Kidney epithelial cell (primary cell): Measurements from ENCODE around the gene GATD1. TPM values are rescaled to one million over a fixed set of nuclear protein-coding genes. Genes with fewer than 3 reads are reported as not detected.

Source experiments
- DNase-seq: peaks from one replicate; pipeline ENCODE4 v3.0.0-alpha.2; 2010; ENCODE audit warnings: low read depth
- H3K27me3 ChIP-seq: 2 replicates; pipeline ENCODE4 v1.6.0; 2011; ENCODE audit warnings: low read length; ENCODE audit not compliant: control insufficient read depth, insufficient read depth
- H3K36me3 ChIP-seq: 2 replicates; pipeline ENCODE4 v1.5.1; 2011; ENCODE audit warnings: low read length; ENCODE audit not compliant: control insufficient read depth, insufficient read depth
- H3K4me3 ChIP-seq: 2 replicates; pipeline ENCODE4 v1.5.1; 2011; ENCODE audit warnings: low read depth, mild to moderate bottlenecking, control low read depth, low read length
- CTCF ChIP-seq: IDR thresholded peaks from 2 replicates; pipeline ENCODE4 v1.5.1; 2011; ENCODE audit warnings: mild to moderate bottlenecking, moderate library complexity, low read length, control low read depth, inconsistent platforms; ENCODE audit not compliant: insufficient read depth, poor library complexity, severe bottlenecking
- total RNA-seq: library from RNA; depleted of rRNA; stranded (reverse); fragments of >200 nt; gene quantifications from 2 replicates; pipeline ENCODE4 v1.2.3, GENCODE V29; 2015

GATD1 gene
- total RNA-seq, 1 donor from 2014 or later, result 27.6 TPM

- Histone ChIP-seq H3K36me3 (no peaks in the 10 kb centered on the region), H3K27me3 (no peaks in the 10 kb centered on the region), H3K4me3 (no peak overlapping the region)
- TF ChIP-seq CTCF, result no peak
- DNase-seq, result no peak
Observed at GRCh38 chr11:749731-750130, 27.6 kb downstream of the GATD1 start.

- no peak for TF ChIP-seq CTCF
Observed at GRCh38 chr11:748007-748359, 29.3 kb downstream of the GATD1 start.

GRCh38 chr11:747158-748006 is 29.9 kb downstream of the GATD1 start, which contains the start of gene TALDO1:
TSS of gene TALDO1 (plus strand) at chr11:747464. CDS start at chr11:747482, 18 bp downstream.
- peak; percentile 2 for TF ChIP-seq CTCF
- H3K4me3 ChIP-seq, result peak within 1 kb of the TSS; percentile 85
- no peak for DNase-seq
- H3K27me3 ChIP-seq, result no peaks in the 10 kb centered on the region
- H3K36me3 ChIP-seq, result no peaks in the 10 kb centered on the region

More at GRCh38 chr11:748007-748359, 29.3 kb downstream of the GATD1 start:
- no peak for DNase-seq
- H3K36me3 ChIP-seq, result no peaks in the 10 kb centered on the region
- H3K4me3 ChIP-seq, result peak overlapping the region; percentile 85
- H3K27me3 ChIP-seq, result no peaks in the 10 kb centered on the region

GRCh38 chr11:746289-747157 is 30.8 kb downstream of the GATD1 start:
- no peak for DNase-seq
- Histone ChIP-seq H3K36me3 (no peaks in the 10 kb centered on the region), H3K27me3 (no peaks in the 10 kb centered on the region), H3K4me3 (peak overlapping the region; percentile 74)
- no peak for TF ChIP-seq CTCF

GRCh38 chr11:745428-745827 is 31.9 kb downstream of the GATD1 start:
- H3K36me3 ChIP-seq, result no peaks in the 10 kb centered on the region
- no peaks in the 10 kb centered on the region for H3K27me3 ChIP-seq
- TF ChIP-seq CTCF, result no peak
- DNase-seq, result no peak
- no peak overlapping the region for H3K4me3 ChIP-seq
